ENCODE measurements around the gene SH3RF3.

The SH3RF3 gene

DNA sequence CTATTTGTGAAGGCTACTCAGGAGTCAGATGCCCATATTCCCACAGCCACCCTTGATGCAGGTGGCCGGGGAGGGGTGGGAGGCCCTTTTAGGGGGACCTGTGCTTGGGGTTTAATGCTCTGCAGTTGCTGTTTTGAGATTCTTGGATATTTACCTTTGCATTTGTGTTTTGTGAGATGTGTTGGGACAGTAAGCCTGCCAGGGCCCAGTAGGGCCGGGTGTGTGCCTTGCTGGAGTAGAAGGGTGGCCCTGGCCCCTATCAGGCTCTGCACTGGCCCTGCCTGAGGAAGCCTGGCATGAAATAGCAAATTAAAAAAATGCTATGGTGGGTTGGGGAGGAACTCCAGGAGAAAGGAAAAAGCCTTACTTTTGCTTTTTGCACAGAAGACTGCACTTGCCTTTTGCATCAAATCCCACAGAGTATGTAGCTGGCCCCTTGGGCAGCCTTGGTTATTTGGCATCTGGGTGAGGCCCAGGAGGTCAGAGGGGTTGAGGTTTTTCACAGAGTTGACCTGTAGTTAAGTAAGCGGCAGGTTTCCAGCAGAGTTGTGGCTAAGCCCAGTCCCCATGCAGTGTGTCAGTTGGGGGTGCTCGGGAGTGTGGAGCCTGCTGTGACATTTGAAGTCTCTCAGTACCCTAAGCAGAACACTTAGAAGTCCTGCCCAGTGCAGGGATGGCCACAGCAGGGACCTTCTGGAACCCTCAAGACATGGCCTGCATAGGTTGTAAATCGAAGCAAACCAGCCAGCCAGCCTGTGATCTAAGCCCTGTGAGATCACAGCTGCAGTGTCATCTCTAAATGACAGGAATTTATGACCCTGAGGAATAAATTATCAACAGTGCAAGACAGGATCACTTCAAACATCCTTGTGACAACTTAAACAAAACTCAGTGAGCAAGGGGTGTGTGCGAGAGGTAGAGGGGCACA is 68.8 kb downstream of the SH3RF3 start:
- no peak for TF ChIP-seq CTCF (IDR thresholded peaks at IDR 0.05; ENCODE audit: insufficient read depth, low read depth, low read length, missing control alignments)
- no peak for DNase-seq (ENCODE audit: low read depth)

GRCh38 chr2:109199790-109200189 is 70.8 kb downstream of the SH3RF3 start:
- no peak for TF ChIP-seq CTCF (IDR thresholded peaks at IDR 0.05; ENCODE audit: insufficient read depth, low read depth, low read length, missing control alignments)
- DNase-seq (ENCODE audit: low read depth), result no peak
- H3K4me3 ChIP-seq (ENCODE audit: low read depth, low read length), result no peak overlapping the region

More for the DNA sequence above, 68.8 kb downstream of the SH3RF3 start:
- no peak overlapping the region for H3K4me3 ChIP-seq (ENCODE audit: low read depth, low read length)

- DNase-seq (ENCODE audit: low read depth), result no peak
- H3K4me3 ChIP-seq (ENCODE audit: low read depth, low read length), result no peak overlapping the region
- TF ChIP-seq CTCF (IDR thresholded peaks at IDR 0.05; ENCODE audit: insufficient read depth, low read depth, low read length, missing control alignments), result no peak
Measured at GRCh38 chr2:109200616-109201464, 71.8 kb downstream of the SH3RF3 start.

DNA sequence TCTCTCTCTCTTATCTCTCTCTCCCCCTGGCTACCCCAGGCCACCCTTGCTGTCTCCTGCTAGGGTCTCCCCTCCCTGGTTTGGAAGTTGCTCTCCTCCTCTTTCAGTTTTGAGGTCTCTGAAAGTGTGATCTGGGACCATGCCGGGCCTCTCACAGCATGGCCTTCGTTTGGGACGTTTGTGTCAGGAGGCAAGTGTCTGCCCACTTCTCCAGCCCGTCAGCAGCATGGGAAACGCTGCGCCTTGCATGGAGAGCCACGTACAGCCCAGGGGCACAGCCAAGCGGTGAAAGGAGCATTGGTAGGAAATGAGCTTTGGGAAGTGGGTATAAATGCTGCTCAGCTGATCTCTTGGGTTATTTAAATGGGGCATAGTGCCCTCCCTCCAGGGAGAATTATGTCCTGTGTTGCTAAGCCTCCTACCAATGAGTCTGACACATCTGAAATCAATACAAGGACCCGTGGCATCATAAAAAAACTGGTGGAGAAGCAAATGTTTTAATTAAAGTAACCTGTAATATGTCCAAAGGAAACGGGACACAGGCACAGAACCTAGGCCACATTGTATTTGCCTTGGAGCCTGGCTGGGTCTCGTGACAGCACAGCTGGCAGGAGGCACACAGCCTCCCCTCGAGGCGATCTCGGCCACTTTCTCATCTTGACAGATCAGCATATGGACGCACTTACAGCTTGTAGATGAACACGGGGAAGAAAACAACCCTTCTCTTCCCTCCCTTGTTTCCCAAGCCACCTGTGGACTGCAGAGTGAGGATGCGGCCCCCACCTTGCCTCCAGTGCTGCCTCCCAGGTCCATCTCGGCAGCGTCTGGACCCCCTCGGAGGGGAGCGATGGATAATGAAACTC is 72.7 kb downstream of the SH3RF3 start:
- H3K4me3 ChIP-seq (ENCODE audit: low read depth, low read length), result no peak overlapping the region
- DNase-seq (ENCODE audit: low read depth), result no peak
- TF ChIP-seq CTCF (IDR thresholded peaks at IDR 0.05; ENCODE audit: insufficient read depth, low read depth, low read length, missing control alignments), result no peak

DNA sequence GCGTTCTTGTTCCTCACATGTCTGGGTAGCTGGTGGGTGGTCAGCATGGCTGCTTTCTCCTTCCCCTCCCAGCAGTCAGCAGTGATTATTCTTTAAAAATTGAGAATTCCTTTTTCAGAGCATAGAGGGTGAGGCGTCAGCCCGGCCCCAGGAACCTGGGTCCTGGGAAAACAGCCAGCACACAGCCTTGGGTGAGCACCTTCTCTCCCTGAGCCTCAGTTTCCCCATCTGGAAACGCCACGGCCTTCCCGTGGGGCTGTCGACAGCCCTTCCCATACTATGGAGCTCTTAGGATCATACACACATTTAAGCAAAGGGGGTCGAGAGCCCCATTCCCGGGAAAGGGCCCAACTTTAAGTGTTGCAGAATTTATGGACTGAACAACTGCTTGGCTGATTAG is 73.5 kb downstream of the SH3RF3 start:
- TF ChIP-seq CTCF (IDR thresholded peaks at IDR 0.05; ENCODE audit: insufficient read depth, low read depth, low read length, missing control alignments), result no peak
- H3K4me3 ChIP-seq (ENCODE audit: low read depth, low read length), result no peak overlapping the region
- no peak for DNase-seq (ENCODE audit: low read depth)

GRCh38 chr2:109203246-109204011 is 74.4 kb downstream of the SH3RF3 start:
- no peak overlapping the region for H3K4me3 ChIP-seq (ENCODE audit: low read depth, low read length)
- no peak for TF ChIP-seq CTCF (IDR thresholded peaks at IDR 0.05; ENCODE audit: insufficient read depth, low read depth, low read length, missing control alignments)
- no peak for DNase-seq (ENCODE audit: low read depth)
